Activated CD4-positive, alpha-beta memory T cell treated with anti-CD3 and anti-CD28 coated beads, Interleukin-2, amount 10 ng/mL, durations not matched to agents 7 days and 5 days (primary cell): Measurements from ENCODE around the gene CETP. TPM values are rescaled to one million over a fixed set of nuclear protein-coding genes. Genes with fewer than 3 reads are reported as not detected.

Experiments used
- CTCF ChIA-PET: fragments of 350-600 bp; sonication (Branson Sonifier 250); formaldehyde crosslinking; loops from one replicate; lab custom pipeline; 2021; ENCODE audit warnings: antibody characterized with exemption, inconsistent platforms; lab: Charles Lee
- POLR2A ChIA-PET: fragments of 350-600 bp; sonication (Branson Sonifier 250); formaldehyde crosslinking; loops from one replicate; lab custom pipeline; 2021; ENCODE audit warnings: antibody characterized with exemption; lab: Charles Lee
- DNase-seq: peaks from one replicate; pipeline ENCODE4 v3.0.0-alpha.2; 2020
- H3K27ac Mint-ChIP-seq: one replicate; pipeline ENCODE4 v1.8.0; 2021; ENCODE audit warnings: mild to moderate bottlenecking, mixed read lengths
- H3K27me3 Mint-ChIP-seq: one replicate; pipeline ENCODE4 v1.8.0; 2021; ENCODE audit warnings: mixed read lengths
- H3K36me3 Mint-ChIP-seq: one replicate; pipeline ENCODE4 v1.8.0; 2021; ENCODE audit warnings: low read depth, mixed read lengths
- H3K4me1 Mint-ChIP-seq: one replicate; pipeline ENCODE4 v1.8.0; 2021; ENCODE audit warnings: mixed read lengths
- H3K4me3 Mint-ChIP-seq: one replicate; pipeline ENCODE4 v1.8.0; 2021; ENCODE audit warnings: mild to moderate bottlenecking, mixed read lengths
- H3K9me3 Mint-ChIP-seq: one replicate; pipeline ENCODE4 v1.8.0; 2021; ENCODE audit warnings: mixed read lengths
- total RNA-seq, 2 experiments: library from RNA; stranded (reverse); gene quantifications; one replicate each; pipeline ENCODE4 v1.2.3, GENCODE V29; 2021

Gene CETP
- total RNA-seq, 2 experiments from 2014 or later, result not detected

- CTCF ChIA-PET, result interaction anchor here (1.6 kb wide), 1 partner anchor 57 kb away, joined by 6 read pairs; no protein-coding TSS in a partner anchor
- Mint-ChIP-seq H3K36me3 (peaks cover 88% of the 10 kb centered on the region), H3K9me3 (no peaks in the 10 kb centered on the region), H3K4me3 (no peak overlapping the region), H3K4me1 (peaks cover 51% of the 10 kb centered on the region), H3K27me3 (no peaks in the 10 kb centered on the region), H3K27ac (peak overlapping the region; percentile 12)
- no peak for DNase-seq
- POLR2A ChIA-PET, result interaction anchor here (1.1 to 5.3 kb wide), 5 partner anchors 9 to 90 kb away, joined by 4 to 40 read pairs (median 5); partner anchors contain the start of gene NLRC5
Measured at GRCh38 chr16:57021757-57022156, 60.0 kb downstream of the CETP start.

GRCh38 chr16:57022445-57022844 is 60.7 kb downstream of the CETP start:
- no peaks in the 10 kb centered on the region for H3K27me3 Mint-ChIP-seq
- POLR2A ChIA-PET, result interaction anchor here (0.6 to 5.3 kb wide), 7 partner anchors 8 to 597 kb away, joined by 3 to 40 read pairs (median 4); partner anchors contain the start of gene NLRC5
- CTCF ChIA-PET, result interaction anchor here (1.1 to 1.6 kb wide), 2 partner anchors 30 to 58 kb away, joined by 3 to 6 read pairs; no protein-coding TSS in a partner anchor
- H3K4me1 Mint-ChIP-seq, result peaks cover 49% of the 10 kb centered on the region
- no peak overlapping the region for H3K4me3 Mint-ChIP-seq
- peak overlapping the region; percentile 47 for H3K27ac Mint-ChIP-seq
- DNase-seq, result no peak
- H3K36me3 Mint-ChIP-seq, result peaks cover 88% of the 10 kb centered on the region
- no peaks in the 10 kb centered on the region for H3K9me3 Mint-ChIP-seq

- no peaks in the 10 kb centered on the region for H3K9me3 Mint-ChIP-seq
- peaks cover 88% of the 10 kb centered on the region for H3K36me3 Mint-ChIP-seq
- CTCF ChIA-PET, result interaction anchor here (0.6 to 1.7 kb wide), 5 partner anchors 29 to 172 kb away, joined by 3 read pairs; partner anchors contain the start of gene NLRC5
- peak; percentile 42 for DNase-seq
- POLR2A ChIA-PET, result interaction anchor here (0.6 to 5.3 kb wide), 6 partner anchors 10 to 34 kb away, joined by 3 to 40 read pairs (median 6); partner anchors contain the start of gene NLRC5
- no peaks in the 10 kb centered on the region for H3K27me3 Mint-ChIP-seq
- H3K27ac Mint-ChIP-seq, result peak overlapping the region; percentile 58
- no peak overlapping the region for H3K4me3 Mint-ChIP-seq
- peaks cover 48% of the 10 kb centered on the region for H3K4me1 Mint-ChIP-seq
Measured at GRCh38 chr16:57023541-57024249, 61.9 kb downstream of the CETP start.

GRCh38 chr16:57024894-57025680 is 63.3 kb downstream of the CETP start:
- Mint-ChIP-seq H3K27me3 (no peaks in the 10 kb centered on the region), H3K4me3 (no peak overlapping the region), H3K27ac (no peak overlapping the region), H3K36me3 (peaks cover 84% of the 10 kb centered on the region), H3K9me3 (no peaks in the 10 kb centered on the region), H3K4me1 (peaks cover 51% of the 10 kb centered on the region)
- ChIA-PET CTCF (interaction anchor here (1.1 to 1.7 kb wide), 2 partner anchors 59 to 61 kb away, joined by 3 read pairs; no protein-coding TSS in a partner anchor), POLR2A (interaction anchor here (0.6 to 5.3 kb wide), 4 partner anchors 13 to 587 kb away, joined by 3 to 40 read pairs (median 4); partner anchors contain the start of gene NLRC5)
- DNase-seq, result no peak

- no peak overlapping the region for H3K4me3 Mint-ChIP-seq
- H3K27ac Mint-ChIP-seq, result no peak overlapping the region
- H3K36me3 Mint-ChIP-seq, result peaks cover 82% of the 10 kb centered on the region
- H3K27me3 Mint-ChIP-seq, result no peaks in the 10 kb centered on the region
- no peaks in the 10 kb centered on the region for H3K9me3 Mint-ChIP-seq
- peaks cover 49% of the 10 kb centered on the region for H3K4me1 Mint-ChIP-seq
- no peak for DNase-seq
- POLR2A ChIA-PET, result interaction anchor here (1.0 to 5.3 kb wide), 5 partner anchors 12 to 38 kb away, joined by 3 to 40 read pairs (median 4); partner anchors contain the start of gene NLRC5
- CTCF ChIA-PET, result interaction anchor here (1.1 kb wide), 1 partner anchor 62 kb away, joined by 3 read pairs; no protein-coding TSS in a partner anchor
Measured at GRCh38 chr16:57025941-57026777, 64.4 kb downstream of the CETP start.

- Mint-ChIP-seq H3K4me1 (peaks cover 47% of the 10 kb centered on the region), H3K27me3 (no peaks in the 10 kb centered on the region), H3K9me3 (no peaks in the 10 kb centered on the region), H3K27ac (no peak overlapping the region), H3K36me3 (peaks cover 81% of the 10 kb centered on the region), H3K4me3 (no peak overlapping the region)
- POLR2A ChIA-PET, result interaction anchor here (1.0 kb wide), 2 partner anchors 27 to 29 kb away, joined by 3 to 4 read pairs; no protein-coding TSS in a partner anchor
- no peak for DNase-seq
- CTCF ChIA-PET, result no interaction called here
Measured at GRCh38 chr16:57026778-57027062, 65.0 kb downstream of the CETP start.

- POLR2A ChIA-PET, result interaction anchor here (1.0 to 2.1 kb wide), 8 partner anchors 8 to 37 kb away, joined by 3 to 7 read pairs (median 3); partner anchors contain the start of gene NLRC5
- peaks cover 43% of the 10 kb centered on the region for H3K4me1 Mint-ChIP-seq
Measured at GRCh38 chr16:57027067-57027466, 65.3 kb downstream of the CETP start.

GRCh38 chr16:57028086-57028485 is 66.3 kb downstream of the CETP start:
- Mint-ChIP-seq H3K9me3 (no peaks in the 10 kb centered on the region), H3K27me3 (no peaks in the 10 kb centered on the region), H3K4me1 (peaks cover 33% of the 10 kb centered on the region), H3K27ac (peak overlapping the region; percentile 10), H3K36me3 (peaks cover 74% of the 10 kb centered on the region), H3K4me3 (no peak overlapping the region)
- POLR2A ChIA-PET, result interaction anchor here (1.0 to 2.1 kb wide), 7 partner anchors 9 to 38 kb away, joined by 3 to 7 read pairs (median 3); partner anchors contain the start of gene NLRC5
- CTCF ChIA-PET, result interaction anchor here (1.1 kb wide), 1 partner anchor 14 kb away, joined by 3 read pairs; no protein-coding TSS in a partner anchor
- DNase-seq, result no peak

More at GRCh38 chr16:57027067-57027466, 65.3 kb downstream of the CETP start:
- CTCF ChIA-PET, result no interaction called here
- no peaks in the 10 kb centered on the region for H3K27me3 Mint-ChIP-seq
- no peaks in the 10 kb centered on the region for H3K9me3 Mint-ChIP-seq
- H3K36me3 Mint-ChIP-seq, result peaks cover 81% of the 10 kb centered on the region
- DNase-seq, result no peak
- H3K4me3 Mint-ChIP-seq, result no peak overlapping the region
- H3K27ac Mint-ChIP-seq, result no peak overlapping the region

GRCh38 chr16:57029161-57030160 is 67.7 kb downstream of the CETP start:
- no peaks in the 10 kb centered on the region for H3K27me3 Mint-ChIP-seq
- POLR2A ChIA-PET, result interaction anchor here (1.0 to 2.1 kb wide), 4 partner anchors 9 to 98 kb away, joined by 3 to 7 read pairs (median 6); partner anchors contain the start of gene HERPUD1
- no peaks in the 10 kb centered on the region for H3K9me3 Mint-ChIP-seq
- H3K27ac Mint-ChIP-seq, result no peak overlapping the region
- no peak overlapping the region for H3K4me3 Mint-ChIP-seq
- CTCF ChIA-PET, result no interaction called here
- H3K36me3 Mint-ChIP-seq, result peaks cover 79% of the 10 kb centered on the region
- no peak for DNase-seq
- H3K4me1 Mint-ChIP-seq, result peaks cover 20% of the 10 kb centered on the region

- CTCF ChIA-PET, result interaction anchor here (0.6 to 1.0 kb wide), 2 partner anchors 76 to 132 kb away, joined by 4 to 5 read pairs; no protein-coding TSS in a partner anchor
- no peaks in the 10 kb centered on the region for H3K9me3 Mint-ChIP-seq
- peaks cover 82% of the 10 kb centered on the region for H3K36me3 Mint-ChIP-seq
- POLR2A ChIA-PET, result interaction anchor here (0.8 to 2.4 kb wide), 6 partner anchors 8 to 99 kb away, joined by 3 to 7 read pairs (median 5); partner anchors contain the start of gene HERPUD1
- H3K27me3 Mint-ChIP-seq, result no peaks in the 10 kb centered on the region
- no peak for DNase-seq
- peaks cover 24% of the 10 kb centered on the region for H3K4me1 Mint-ChIP-seq
- no peak overlapping the region for H3K27ac Mint-ChIP-seq
- no peak overlapping the region for H3K4me3 Mint-ChIP-seq
Measured at GRCh38 chr16:57030346-57030902, 68.7 kb downstream of the CETP start.
